RWPE2 (cell line): ENCODE results near the gene BBS7.

Source experiments
- ATAC-seq: fragments of 200-7000 bp; cut with Tn5 transposase; 3 replicates; pipeline ENCODE4 v1.9.1; 2021; ENCODE audit warnings: low read depth
- DNase-seq: peaks from one replicate; pipeline ENCODE4 v3.0.0-alpha.2; 2020; ENCODE audit warnings: low spot score
- H3K27ac ChIP-seq: fragments of 450-650 bp; 2 replicates; pipeline ENCODE4 v1.5.1; 2017; ENCODE audit warnings: mild to moderate bottlenecking; ENCODE audit not compliant: poor library complexity, severe bottlenecking
- H3K27me3 ChIP-seq: fragments of 250-450 bp; sonication (Bioruptor Pico); 2 replicates; pipeline ENCODE4 v1.5.1; 2021; ENCODE audit warnings: mild to moderate bottlenecking, moderate library complexity; ENCODE audit not compliant: insufficient read depth, poor library complexity, severe bottlenecking
- H3K36me3 ChIP-seq: fragments of 250-450 bp; sonication (Bioruptor Pico); 2 replicates; pipeline ENCODE4 v1.5.1; 2020; ENCODE audit warnings: low read depth, mild to moderate bottlenecking, moderate library complexity
- H3K4me1 ChIP-seq: fragments of 250-450 bp; sonication (Bioruptor Pico); 2 replicates; pipeline ENCODE4 v1.5.1; 2021; ENCODE audit warnings: mild to moderate bottlenecking, moderate library complexity; ENCODE audit not compliant: insufficient read depth, poor library complexity, severe bottlenecking
- H3K4me3 ChIP-seq: fragments of 250-450 bp; sonication (Bioruptor Pico); 2 replicates; pipeline ENCODE4 v1.5.1; 2021; ENCODE audit warnings: mild to moderate bottlenecking, moderate library complexity; ENCODE audit not compliant: severe bottlenecking
- H3K9me3 ChIP-seq: fragments of 250-450 bp; sonication (Bioruptor Pico); 2 replicates; pipeline ENCODE4 v1.5.1; 2021; ENCODE audit warnings: mild to moderate bottlenecking, moderate library complexity; ENCODE audit not compliant: severe bottlenecking
- CTCF ChIP-seq: fragments of 450-650 bp; IDR thresholded peaks from one replicate; pipeline ENCODE4 v1.5.1; 2017; ENCODE audit warnings: mild to moderate bottlenecking, moderate library complexity; ENCODE audit not compliant: poor library complexity, severe bottlenecking

The BBS7 gene

GRCh38 chr4:121792966-121793365 is 77.3 kb downstream of the BBS7 start:
- no peaks in the 10 kb centered on the region for H3K27me3 ChIP-seq
- H3K4me1 ChIP-seq, result peaks cover 14% of the 10 kb centered on the region
- H3K36me3 ChIP-seq, result no peaks in the 10 kb centered on the region
- peak; percentile 62; the same call in 2 of the 3 replicates for ATAC-seq
- TF ChIP-seq CTCF, result no peak
- no peak for DNase-seq
- no peaks in the 10 kb centered on the region for H3K9me3 ChIP-seq
- H3K27ac ChIP-seq, result no peak overlapping the region
- H3K4me3 ChIP-seq, result no peak overlapping the region

- ATAC-seq, result no peak
- Histone ChIP-seq H3K27ac (no peak overlapping the region), H3K4me1 (peaks cover 14% of the 10 kb centered on the region), H3K4me3 (no peak overlapping the region), H3K9me3 (no peaks in the 10 kb centered on the region), H3K27me3 (no peaks in the 10 kb centered on the region), H3K36me3 (no peaks in the 10 kb centered on the region)
- no peak for TF ChIP-seq CTCF
- DNase-seq, result no peak
Measured at GRCh38 chr4:121791481-121791880, 78.8 kb downstream of the BBS7 start.

DNA sequence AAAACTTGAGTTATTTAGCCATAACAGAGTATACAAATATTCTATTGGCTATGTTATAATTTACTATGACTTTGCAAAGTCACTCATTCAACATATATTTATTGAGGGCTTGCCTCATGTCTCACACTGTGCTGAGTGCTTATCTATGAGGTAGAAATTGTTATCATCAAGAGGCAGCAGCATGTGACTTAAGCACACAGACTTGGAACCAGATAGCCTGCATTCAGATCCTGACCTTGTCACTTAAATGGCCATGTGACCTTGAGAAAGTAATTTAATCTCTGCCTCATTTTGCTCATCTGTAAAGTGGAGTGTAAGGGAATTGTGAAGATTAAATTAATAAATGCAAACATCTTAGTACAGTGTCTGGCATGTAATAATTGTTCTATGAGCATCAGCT is 79.3 kb downstream of the BBS7 start:
- Histone ChIP-seq H3K27ac (peak overlapping the region; percentile 74), H3K27me3 (no peaks in the 10 kb centered on the region), H3K9me3 (no peaks in the 10 kb centered on the region), H3K4me1 (peaks cover 14% of the 10 kb centered on the region), H3K36me3 (no peaks in the 10 kb centered on the region), H3K4me3 (no peak overlapping the region)
- ATAC-seq (no peak), DNase-seq (no peak)
- TF ChIP-seq CTCF, result no peak

DNA sequence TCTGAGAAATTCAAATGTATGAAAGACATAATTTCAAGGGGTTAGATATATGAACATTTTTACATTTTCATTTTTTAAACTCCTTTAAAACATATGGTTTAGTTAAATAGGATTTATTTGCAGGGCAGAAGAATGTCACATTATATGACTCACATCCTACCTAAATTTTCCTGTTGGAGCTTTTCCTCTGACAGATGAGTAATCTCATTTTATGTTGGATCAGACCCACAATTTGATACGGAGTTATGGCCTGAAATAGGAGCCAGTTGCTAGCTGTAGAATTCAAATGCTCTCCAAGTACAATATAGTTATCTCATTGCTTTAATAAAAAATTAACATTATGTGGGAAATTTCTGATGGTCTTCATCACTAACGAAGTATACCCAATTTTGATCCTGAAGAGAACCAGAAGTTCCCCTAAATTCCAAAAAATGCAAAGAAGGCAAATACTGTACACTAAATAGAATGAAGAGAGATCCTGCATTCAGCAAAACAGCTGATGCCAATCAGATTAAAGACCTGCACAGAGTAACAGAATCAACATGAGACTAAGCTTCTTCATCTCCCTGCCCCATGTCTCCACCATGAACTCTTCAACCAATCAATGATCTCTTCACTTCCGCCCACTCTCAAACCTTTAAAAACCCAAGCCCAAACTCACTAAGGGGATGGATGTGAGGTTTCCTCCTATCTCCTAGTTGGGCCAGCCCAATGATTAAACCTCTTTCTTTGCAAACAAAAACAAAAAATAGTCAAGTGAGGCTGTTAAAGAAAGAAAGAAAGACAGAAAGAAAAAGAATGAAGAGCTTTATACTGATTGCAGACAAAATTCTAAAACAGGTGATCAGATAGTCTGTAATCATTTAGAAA is 80.1 kb downstream of the BBS7 start:
- no peak overlapping the region for H3K4me3 ChIP-seq
- peaks cover 20% of the 10 kb centered on the region for H3K4me1 ChIP-seq
- no peaks in the 10 kb centered on the region for H3K9me3 ChIP-seq
- no peak for TF ChIP-seq CTCF
- DNase-seq (no peak), ATAC-seq (peak; percentile 78)
- H3K27ac ChIP-seq, result peak overlapping the region; percentile 74
- no peaks in the 10 kb centered on the region for H3K27me3 ChIP-seq
- no peaks in the 10 kb centered on the region for H3K36me3 ChIP-seq

DNA sequence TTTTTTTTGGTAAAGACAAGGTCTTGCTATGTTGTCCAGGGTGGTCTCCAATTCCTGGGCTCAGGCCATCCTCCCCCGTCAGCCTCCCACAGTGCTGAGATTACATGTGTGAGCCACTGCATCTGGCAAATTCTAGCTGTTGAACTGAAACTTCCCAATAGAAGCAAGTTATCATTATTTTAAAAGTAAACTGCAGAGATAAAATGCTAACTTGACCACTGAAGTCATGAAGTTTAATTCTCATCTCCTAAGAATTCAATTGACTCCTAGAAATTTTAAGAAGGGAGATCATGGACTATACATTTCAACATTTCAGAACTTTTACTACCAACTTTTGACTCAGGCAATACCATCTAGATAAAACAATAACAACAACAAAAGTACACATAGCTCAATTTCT is 80.8 kb downstream of the BBS7 start:
- TF ChIP-seq CTCF, result no peak
- Histone ChIP-seq H3K27me3 (no peaks in the 10 kb centered on the region), H3K4me3 (no peak overlapping the region), H3K9me3 (no peaks in the 10 kb centered on the region), H3K36me3 (no peaks in the 10 kb centered on the region), H3K27ac (peak overlapping the region; percentile 74), H3K4me1 (peaks cover 28% of the 10 kb centered on the region)
- DNase-seq (no peak), ATAC-seq (no peak)
